ENCODE data around the gene PROP1.
"Not testable (repeated sequence)": the region's sequence is repeated elsewhere in the genome, so short reads cannot be mapped to it uniquely, and the experiment has no call there.

The PROP1 gene

DNA sequence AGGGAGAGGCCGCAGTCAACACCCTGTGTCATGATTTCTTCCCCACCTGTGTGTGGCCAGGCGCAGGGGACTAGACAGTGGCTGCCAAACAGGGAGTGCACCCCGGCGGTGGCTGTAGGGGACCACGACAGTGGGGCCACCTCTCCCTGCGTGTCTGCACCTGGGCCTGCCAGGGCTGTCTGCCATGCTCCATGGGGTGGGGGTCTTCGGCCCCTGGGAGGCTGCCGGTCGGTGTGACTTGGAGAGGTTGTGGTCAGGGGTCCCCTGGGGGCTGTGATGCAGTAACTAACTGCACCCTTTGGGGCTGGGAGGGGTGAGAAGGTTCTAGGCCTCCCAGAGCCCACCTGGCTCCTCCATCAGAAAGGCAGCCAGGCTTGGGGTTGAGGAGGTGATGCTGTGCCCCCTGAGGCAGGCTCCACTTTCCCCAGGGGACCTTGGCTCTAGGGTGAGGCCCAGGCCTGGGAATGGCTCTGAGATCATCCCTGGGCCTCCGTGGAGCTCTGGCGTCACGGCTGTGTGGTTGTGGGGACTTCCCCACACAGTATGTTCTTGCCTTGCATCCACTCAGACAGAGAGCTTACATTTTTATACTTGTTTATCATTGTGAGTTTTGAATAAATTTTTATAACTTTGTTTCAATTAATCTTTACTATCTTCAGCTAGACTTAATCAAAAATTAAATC lies 50.3 kb downstream of the PROP1 start:
- DNase-seq (ENCODE audit: low read depth, low spot score), result not testable (repeated sequence)

DNA sequence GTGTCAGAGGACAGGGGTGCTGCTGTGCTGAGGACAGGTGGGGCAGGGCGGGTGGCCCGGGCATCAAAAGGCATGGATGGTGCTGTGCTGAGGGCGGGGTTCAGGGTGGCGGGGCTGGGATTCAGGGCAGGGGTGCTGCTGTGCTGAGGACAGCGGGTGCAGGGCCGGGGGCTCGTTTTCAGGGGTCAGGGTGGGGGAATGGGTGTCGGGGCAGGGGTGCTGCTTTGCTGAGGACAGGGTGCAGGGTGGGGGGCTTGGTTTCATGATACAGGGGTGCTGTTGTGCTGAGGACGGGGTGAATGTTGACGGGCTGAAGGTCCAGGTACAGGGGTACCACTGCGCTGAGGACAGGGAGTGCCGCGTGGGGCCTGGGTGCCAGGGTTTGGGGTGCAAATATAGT lies 50.9 kb downstream of the PROP1 start:
- not testable (repeated sequence) for DNase-seq (ENCODE audit: low read depth, low spot score)

DNA sequence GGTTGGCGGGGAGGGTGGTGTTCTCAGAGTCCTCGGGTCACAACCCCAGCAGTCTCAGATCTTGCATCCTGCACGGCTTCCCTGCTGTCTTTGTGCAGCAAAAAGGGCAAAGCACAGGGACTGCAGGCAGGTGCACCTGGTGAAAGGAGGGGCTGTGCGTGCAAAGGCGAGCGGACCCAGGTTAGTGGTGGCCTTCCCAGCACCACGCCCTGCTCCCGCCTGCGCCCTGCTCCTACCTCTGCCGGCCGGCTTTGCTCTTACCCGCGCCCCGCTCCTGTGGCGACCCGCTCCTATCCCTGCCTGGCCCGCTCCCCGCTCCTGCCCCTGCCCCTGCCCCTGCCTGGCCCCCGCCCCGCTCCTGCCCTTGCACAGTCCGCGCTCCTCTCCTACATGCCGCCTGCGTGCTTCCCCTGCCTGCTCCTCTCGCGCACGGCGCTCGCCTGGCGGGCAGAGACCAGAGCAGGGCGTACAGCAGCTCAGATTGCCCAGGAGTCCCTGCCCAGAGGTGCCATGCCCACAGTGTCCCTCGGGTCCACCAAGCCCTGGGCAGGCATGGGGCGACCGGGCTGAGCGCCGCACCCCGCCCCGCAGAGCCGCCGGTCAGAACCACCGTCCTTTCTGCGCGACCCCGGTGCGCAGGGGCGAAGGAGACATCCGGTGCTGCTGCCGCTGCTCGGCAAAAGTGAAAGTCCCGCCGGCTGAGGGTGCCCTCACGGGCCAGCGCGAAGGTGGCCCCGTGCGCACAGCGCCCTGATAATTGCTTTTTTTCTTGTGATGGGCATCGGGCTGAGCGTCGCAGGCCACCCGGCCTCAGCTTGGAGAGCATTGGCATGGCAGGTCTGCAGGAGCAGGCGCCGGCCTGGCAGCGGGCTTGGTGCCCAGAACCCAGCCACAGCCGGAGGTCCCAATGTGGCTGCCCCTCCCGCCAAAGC lies 52.0 kb downstream of the PROP1 start:
- DNase-seq (ENCODE audit: low read depth, low spot score), result not testable (repeated sequence)

DNA sequence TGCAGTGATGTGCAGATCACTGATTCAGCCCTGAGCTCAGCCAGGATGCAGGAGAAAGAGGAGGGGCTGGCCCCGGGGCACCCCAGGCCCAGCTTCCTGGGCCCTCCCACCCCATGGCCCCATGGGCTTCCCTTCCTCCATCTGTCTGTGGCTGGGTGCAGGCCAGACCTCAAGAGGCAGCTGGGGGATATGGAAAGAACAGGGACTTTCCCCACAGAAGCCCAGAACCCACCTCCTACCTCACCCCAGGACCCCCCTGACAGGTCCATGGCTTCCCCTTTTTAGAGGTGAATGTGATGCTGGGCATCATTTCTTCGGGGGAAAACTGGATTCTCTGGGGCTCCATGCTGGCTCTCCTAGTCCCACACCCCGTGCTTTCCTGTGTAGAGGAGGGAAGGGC lies 53.1 kb downstream of the PROP1 start:
- DNase-seq (ENCODE audit: low read depth, low spot score), result not testable (repeated sequence)
